ENCODE results near the gene HDAC4. TPM values are rescaled to one million over a fixed set of nuclear protein-coding genes. Genes with fewer than 3 reads are reported as not detected.

HDAC4 gene
- total RNA-seq, 1 experiment from 2014 or later = 40.1 TPM

DNA sequence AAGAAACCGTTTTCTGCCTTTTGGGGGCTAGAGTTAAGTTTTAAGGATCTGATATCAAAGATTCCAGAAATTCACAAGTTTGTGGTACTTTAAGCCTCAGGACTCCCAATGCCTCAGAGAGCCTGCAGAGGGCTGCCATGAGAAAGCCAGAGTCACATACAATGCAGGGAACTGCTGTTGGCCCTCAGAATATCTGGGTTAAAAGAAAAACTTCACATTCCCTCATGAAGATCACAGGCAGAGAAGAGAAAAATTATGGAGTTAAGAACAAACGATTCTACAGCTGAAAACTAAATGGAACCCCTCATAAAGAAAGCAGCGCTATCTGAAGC is 39.5 kb downstream of the HDAC4 start:
- DNase-seq (ENCODE audit: low read depth, low spot score) (no peak), ATAC-seq (no peak)
- Histone ChIP-seq H3K27ac (ENCODE audit: low read length) (no peak overlapping the region), H3K36me3 (ENCODE audit: control insufficient read depth, insufficient read depth, low read length) (no peaks in the 10 kb centered on the region), H3K4me1 (ENCODE audit: control insufficient read depth, insufficient read depth, low read length) (peaks cover 4% of the 10 kb centered on the region; the same call in 1 of the 2 replicates), H3K4me3 (ENCODE audit: low read depth in 2 of 2, low read length in 2 of 2) (no peak overlapping the region), H3K9me3 (ENCODE audit: control insufficient read depth, insufficient read depth, low read depth, low read length) (no peaks in the 10 kb centered on the region), H3K27me3 (ENCODE audit: control insufficient read depth, insufficient read depth, low read length) (no peaks in the 10 kb centered on the region)
- in situ Hi-C loops (cut with HindIII; ENCODE audit: low pct_unique_long_range_greater_than_20kb, low sequenced_read_pairs) = no loop called here
- POLR2A ChIA-PET = no interaction called here
- intact Hi-C loops (cut with micrococcal nuclease; ENCODE audit: unreplicated experiment) = no loop called here
- BruUV-seq (replicated peaks) = no TSS peak
- TF ChIP-seq POLR2AphosphoS5 (IDR thresholded peaks at IDR 0.05; ENCODE audit: low read depth, low read length) = no peak
- no peak for TF ChIP-seq CTCF (IDR thresholded peaks at IDR 0.05)
- no peak for TF ChIP-seq SIN3A (IDR thresholded peaks at IDR 0.05; ENCODE audit: borderline replicate concordance, insufficient read depth, low read depth, low read length)
- no peak for TF ChIP-seq REST (IDR thresholded peaks at IDR 0.05; ENCODE audit: insufficient read depth in 1 of 2, low read depth in 2 of 2, low read length in 1 of 2)
- TF ChIP-seq TCF7L2 (IDR thresholded peaks at IDR 0.05; ENCODE audit: low read depth, low read length) = no peak
- CTCF ChIA-PET = no interaction called here

GRCh38 chr2:239360421-239361310 is 40.2 kb downstream of the HDAC4 start:
- H3K27me3 ChIP-seq (ENCODE audit: control insufficient read depth, insufficient read depth, low read length) = no peaks in the 10 kb centered on the region
- intact Hi-C loops (cut with micrococcal nuclease; ENCODE audit: unreplicated experiment) = no loop called here
- H3K36me3 ChIP-seq (ENCODE audit: control insufficient read depth, insufficient read depth, low read length) = no peaks in the 10 kb centered on the region
- H3K27ac ChIP-seq (ENCODE audit: low read length) = no peak overlapping the region
- H3K9me3 ChIP-seq (ENCODE audit: control insufficient read depth, insufficient read depth, low read depth, low read length) = no peaks in the 10 kb centered on the region; the same call in 1 of the 2 replicates
- TF ChIP-seq REST (IDR thresholded peaks at IDR 0.05; ENCODE audit: insufficient read depth in 1 of 2, low read depth in 2 of 2, low read length in 1 of 2) (no peak), SIN3A (IDR thresholded peaks at IDR 0.05; ENCODE audit: borderline replicate concordance, insufficient read depth, low read depth, low read length) (no peak), TCF7L2 (IDR thresholded peaks at IDR 0.05; ENCODE audit: low read depth, low read length) (no peak), CTCF (IDR thresholded peaks at IDR 0.05) (no peak), POLR2AphosphoS5 (IDR thresholded peaks at IDR 0.05; ENCODE audit: low read depth, low read length) (no peak)
- ChIA-PET POLR2A (no interaction called here), CTCF (no interaction called here)
- DNase-seq (ENCODE audit: low read depth, low spot score) (no peak), ATAC-seq (no peak; the same call in 1 of the 2 replicates)
- in situ Hi-C loops (cut with HindIII; ENCODE audit: low pct_unique_long_range_greater_than_20kb, low sequenced_read_pairs) = no loop called here
- H3K4me1 ChIP-seq (ENCODE audit: control insufficient read depth, insufficient read depth, low read length) = peaks cover 4% of the 10 kb centered on the region; the same call in 1 of the 2 replicates
- no TSS peak for BruUV-seq (replicated peaks)
- no peak overlapping the region for H3K4me3 ChIP-seq (ENCODE audit: low read depth in 2 of 2, low read length in 2 of 2)
